ENCODE results near the gene AHI1.
A peak's percentile ranks its signal among the peaks of the same experiment; 100 is the strongest.

Gene AHI1

GRCh38 chr6:135323979-135324378 is 173.6 kb downstream of the AHI1 start:
- no peak for DNase-seq

- peak; percentile 20 for DNase-seq
Measured at GRCh38 chr6:135323202-135323668, 174.3 kb downstream of the AHI1 start.

GRCh38 chr6:135322427-135323201 is 174.9 kb downstream of the AHI1 start:
- no peak for DNase-seq

GRCh38 chr6:135320721-135321621 is 176.6 kb downstream of the AHI1 start:
- DNase-seq = no peak

DNA sequence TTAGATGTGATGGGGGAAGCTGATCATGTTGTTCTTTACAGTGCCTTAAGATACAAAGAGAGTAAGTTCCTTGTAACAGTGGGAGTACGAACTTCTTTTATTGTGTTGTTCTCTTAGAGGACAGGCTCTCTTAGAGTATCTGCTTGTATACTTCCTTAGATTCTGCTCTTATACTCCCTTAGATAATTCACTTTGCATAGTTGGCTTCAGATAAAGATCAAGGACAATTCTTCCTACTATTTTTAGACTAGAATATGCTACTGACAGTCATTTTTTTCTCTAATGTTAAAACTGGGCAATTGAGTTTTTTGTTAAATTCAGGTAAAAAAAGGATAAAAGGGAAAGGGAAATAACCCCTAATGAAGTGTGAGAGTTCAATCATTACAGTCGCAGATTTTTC is 177.7 kb downstream of the AHI1 start:
- no peak for DNase-seq

DNA sequence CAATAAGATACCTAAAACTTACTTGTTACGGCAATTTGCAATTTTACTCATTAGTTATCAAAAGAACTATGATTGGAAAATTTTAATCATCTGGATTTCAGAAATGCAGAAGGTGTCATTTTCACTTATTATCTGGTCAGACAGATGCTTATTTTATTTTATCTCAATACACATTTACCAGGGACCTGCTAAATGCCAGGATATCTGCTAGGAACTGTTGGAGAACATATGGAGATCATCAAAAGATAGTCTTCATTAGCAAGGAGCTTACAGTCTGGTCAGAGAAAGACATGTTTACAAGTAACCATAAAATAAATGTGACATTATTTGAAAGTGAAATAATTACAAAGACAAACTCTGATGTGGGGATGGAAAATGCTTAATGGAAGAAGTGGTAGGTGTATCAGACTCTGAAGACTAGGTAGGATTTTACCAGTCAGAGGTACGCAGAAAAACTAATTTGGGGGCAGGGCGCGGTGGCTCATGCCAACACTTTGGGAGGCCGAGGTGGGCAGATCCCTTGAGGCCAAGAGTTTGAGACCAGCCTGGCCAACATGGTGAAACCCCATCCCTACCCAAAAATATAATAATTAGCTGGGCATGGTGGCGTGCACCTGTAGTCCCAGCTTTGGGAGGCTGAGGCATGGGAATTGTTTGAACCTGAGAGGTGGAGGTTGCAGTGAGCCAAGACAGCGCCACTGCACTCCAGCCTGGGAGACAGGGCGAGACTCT is 178.6 kb downstream of the AHI1 start:
- no peak for DNase-seq

DNA sequence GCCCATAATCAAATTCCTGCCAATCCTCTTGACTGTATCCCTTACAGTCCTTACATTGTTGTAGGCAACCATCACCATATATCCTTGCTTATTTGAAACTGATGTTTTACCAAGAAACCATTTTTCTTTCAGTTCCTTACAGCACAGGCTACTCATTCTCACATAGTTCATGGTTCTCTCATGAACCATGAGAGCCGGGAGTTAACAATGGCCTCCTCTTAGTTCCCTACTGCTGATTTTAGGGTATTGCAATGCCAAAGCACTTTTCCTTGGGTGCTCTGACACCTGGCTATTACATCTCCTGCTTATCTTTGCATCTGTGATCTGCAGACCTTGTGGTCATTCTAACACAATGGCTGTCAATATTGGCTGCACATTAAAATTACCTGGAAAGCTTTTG is 183.0 kb downstream of the AHI1 start:
- no peak for DNase-seq

DNA sequence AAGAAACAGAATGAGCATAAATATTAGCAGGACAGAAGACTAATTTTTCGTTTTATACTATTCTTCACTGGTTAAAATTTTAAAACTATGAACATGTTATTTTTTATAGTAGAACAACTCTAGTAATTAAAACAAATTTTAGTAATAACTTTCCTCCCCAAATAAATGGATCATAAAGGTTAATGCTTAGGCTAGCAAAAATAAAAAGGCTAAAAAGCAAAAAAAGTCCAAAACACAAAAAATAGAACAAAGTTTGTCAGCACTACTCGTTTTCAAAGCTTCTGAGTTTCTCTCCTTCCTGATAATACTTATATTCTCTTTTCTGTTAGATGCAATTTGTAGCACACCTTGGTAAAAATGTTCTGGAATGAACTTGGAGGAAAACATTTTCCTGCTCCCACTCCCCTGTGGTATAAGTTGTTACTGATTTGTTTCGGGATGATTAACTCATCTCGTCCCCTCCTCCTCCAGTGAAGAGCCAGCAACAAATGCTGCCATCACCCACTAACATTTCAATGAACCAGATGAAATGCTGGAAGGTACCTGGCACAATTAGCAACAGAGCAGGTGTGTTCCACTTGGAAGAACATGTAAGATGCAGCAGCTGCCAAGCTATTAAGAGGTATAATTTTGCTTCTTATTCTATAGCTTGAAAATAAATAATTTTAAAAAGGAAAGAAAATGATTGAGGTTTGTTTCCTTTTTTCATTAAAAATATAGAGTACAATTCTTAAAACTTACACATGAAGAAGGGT is 185.9 kb downstream of the AHI1 start:
- DNase-seq = no peak

DNA sequence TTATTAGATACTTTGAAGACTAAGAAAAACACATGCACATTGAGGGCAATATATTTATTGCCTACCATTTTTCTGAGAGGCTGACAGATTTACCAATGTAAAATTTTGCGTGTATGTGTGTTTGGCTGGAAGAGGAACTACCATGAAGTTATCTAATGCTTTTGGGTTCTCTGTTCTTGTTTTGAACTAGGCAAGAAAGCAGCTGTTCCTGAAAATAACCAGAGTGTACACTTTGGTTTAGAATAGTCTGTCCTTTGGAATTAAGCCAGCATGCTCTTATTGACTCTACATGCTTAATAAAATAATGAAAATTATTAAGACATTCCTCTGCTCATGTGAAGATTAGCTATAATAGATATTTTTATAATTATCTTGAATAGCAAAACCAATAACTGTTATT is 187.2 kb downstream of the AHI1 start:
- DNase-seq = no peak

- DNase-seq = no peak
Measured at GRCh38 chr6:135306740-135307420, 190.7 kb downstream of the AHI1 start.

GRCh38 chr6:135306166-135306565 is 191.4 kb downstream of the AHI1 start:
- no peak for DNase-seq

GRCh38 chr6:135305684-135306083 is 191.9 kb downstream of the AHI1 start:
- DNase-seq = no peak

DNA sequence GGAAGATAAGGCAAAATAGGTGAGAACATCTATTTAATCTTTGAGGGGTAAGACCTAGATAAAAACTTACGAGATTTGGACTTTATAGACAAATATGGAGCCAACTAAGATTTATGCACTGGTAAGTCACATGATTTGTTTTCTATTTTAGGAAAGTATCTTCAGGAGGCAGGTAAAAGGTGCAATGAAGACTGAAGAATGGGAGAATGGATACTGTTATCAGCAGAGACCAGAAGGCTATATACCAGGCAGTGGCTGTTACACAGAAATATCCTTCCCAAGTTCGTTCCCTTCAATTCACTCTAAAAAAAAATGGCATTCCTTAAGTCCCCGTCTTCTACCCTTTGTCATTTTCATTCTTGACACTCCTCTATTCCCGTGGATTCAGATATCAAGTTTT is 192.7 kb downstream of the AHI1 start:
- no peak for DNase-seq

- DNase-seq = no peak
Measured at GRCh38 chr6:135301304-135301703, 196.2 kb downstream of the AHI1 start.

GRCh38 chr6:135300576-135300975 is 197.0 kb downstream of the AHI1 start:
- no peak for DNase-seq

- DNase-seq = no peak
Measured at GRCh38 chr6:135299256-135299655, 198.3 kb downstream of the AHI1 start.

DNA sequence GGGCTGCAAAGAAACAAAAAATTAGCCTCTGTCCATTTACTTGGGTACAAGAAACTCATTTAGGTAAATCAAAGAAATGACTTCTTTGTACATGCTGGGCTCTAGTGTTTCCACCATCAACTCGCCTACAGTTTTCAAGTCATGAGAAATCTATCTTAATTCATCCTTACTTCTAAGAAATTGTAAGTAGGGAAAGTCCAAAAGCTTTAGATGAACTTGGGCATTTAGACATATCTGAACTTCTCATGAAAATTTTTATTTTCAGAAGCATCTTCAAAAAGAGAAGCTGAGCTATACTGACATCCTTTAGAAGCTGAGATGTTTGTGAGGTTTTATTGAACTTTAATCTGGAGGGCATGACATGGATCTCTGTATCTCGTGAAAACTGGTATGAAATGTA is 199.1 kb downstream of the AHI1 start:
- DNase-seq = no peak

- DNase-seq = no peak
Measured at GRCh38 chr6:135296715-135297114, 200.8 kb downstream of the AHI1 start.

- no peak for DNase-seq
Measured at GRCh38 chr6:135295085-135295484, 202.5 kb downstream of the AHI1 start.

- no peak for DNase-seq
Measured at GRCh38 chr6:135291288-135292076, 206.1 kb downstream of the AHI1 start.

DNA sequence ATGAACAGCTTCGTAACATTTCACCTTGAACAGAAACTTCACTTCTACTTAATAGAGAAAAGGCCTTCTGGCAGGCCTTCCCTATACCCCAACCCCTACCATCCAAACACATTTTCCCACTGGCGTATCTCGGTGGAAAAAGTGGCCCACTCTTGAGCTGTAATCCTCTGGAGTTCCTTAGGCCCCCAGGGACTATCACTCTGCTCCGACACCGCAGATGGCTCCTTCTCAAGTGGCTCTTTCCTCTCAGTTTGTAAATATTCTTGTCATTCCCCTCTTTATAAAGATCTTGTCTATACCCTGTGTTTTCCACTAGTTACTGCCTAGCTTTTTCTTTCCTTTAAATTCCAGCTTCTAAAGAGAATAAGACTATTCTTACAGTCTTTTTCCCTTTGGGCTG is 207.7 kb downstream of the AHI1 start:
- DNase-seq = no peak
